IgD-negative memory B cell (primary cell): ENCODE measurements around the gene PRR5L. TPM values are rescaled to one million over a fixed set of nuclear protein-coding genes. Genes with fewer than 3 reads are reported as not detected.

ENCODE experiments used
- H3K27ac Mint-ChIP-seq, 3 donors: one replicate each; pipeline ENCODE4 v1.8.0; 2020 to 2022; ENCODE audit warnings: mild to moderate bottlenecking in 3 of 3, mixed read lengths in 3 of 3, moderate library complexity in 1 of 3
- H3K27me3 Mint-ChIP-seq: one replicate; pipeline ENCODE4 v1.8.0; 2021; ENCODE audit warnings: mixed read lengths
- H3K36me3 Mint-ChIP-seq: one replicate; pipeline ENCODE4 v1.8.0; 2020; ENCODE audit warnings: mild to moderate bottlenecking, mixed read lengths
- H3K4me1 Mint-ChIP-seq, 3 donors: one replicate each; pipeline ENCODE4 v1.8.0; 2020 to 2022; ENCODE audit warnings: mixed read lengths in 3 of 3, mild to moderate bottlenecking in 1 of 3
- H3K4me3 Mint-ChIP-seq, 4 donors: one replicate each; pipeline ENCODE4 v1.8.0; 2020 to 2022; ENCODE audit warnings: mild to moderate bottlenecking in 4 of 4, mixed read lengths in 4 of 4, moderate library complexity in 3 of 4
- H3K9me3 Mint-ChIP-seq, 3 donors: one replicate each; pipeline ENCODE4 v1.8.0; 2020 to 2021; ENCODE audit warnings: mixed read lengths in 3 of 3, mild to moderate bottlenecking in 1 of 3
- polyA plus RNA-seq: library from polyadenylated mRNA; unstranded; fragments of 300-500 nt; fragmentation: Illumina TruSeq; gene quantifications from one replicate; pipeline ENCODE4 v1.2.3, GENCODE V29; 2021

Gene PRR5L
- 1.2 TPM for polyA plus RNA-seq

- Mint-ChIP-seq H3K9me3 (no peaks in the 10 kb centered on the region), H3K27ac (peak within 1 kb of the TSS in 1 of 3 donors; percentile 9), H3K27me3 (peaks cover under 1% of the 10 kb centered on the region), H3K36me3 (no peaks in the 10 kb centered on the region), H3K4me3 (no peak within 1 kb of the TSS), H3K4me1 (peaks cover 1 to 6% (median 3%) of the 10 kb centered on the region in 3 donors)
Observed at GRCh38 chr11:36295926-36296325, at the start of gene PRR5L. Gene PRR5L, plus strand, starts transcription at chr11:36296288. Its CDS starts 104,834 bp downstream, at chr11:36401122.

- H3K4me1 Mint-ChIP-seq, result no peaks in the 10 kb centered on the region
- H3K27me3 Mint-ChIP-seq, result peaks cover 19% of the 10 kb centered on the region
- H3K27ac Mint-ChIP-seq, result no peak overlapping the region
Observed at GRCh38 chr11:36247493-36247892, 48.6 kb upstream of the PRR5L start.

GRCh38 chr11:36248436-36248835 is 47.7 kb upstream of the PRR5L start:
- H3K36me3 Mint-ChIP-seq, result no peaks in the 10 kb centered on the region
- H3K27me3 Mint-ChIP-seq, result peaks cover 21% of the 10 kb centered on the region
- H3K9me3 Mint-ChIP-seq, result peaks cover 0 to 13% (median 1%) of the 10 kb centered on the region in 3 donors
- H3K4me1 Mint-ChIP-seq, result no peaks in the 10 kb centered on the region
- H3K4me3 Mint-ChIP-seq, result no peak overlapping the region
- H3K27ac Mint-ChIP-seq, result no peak overlapping the region

More at GRCh38 chr11:36247493-36247892, 48.6 kb upstream of the PRR5L start:
- no peak overlapping the region for H3K4me3 Mint-ChIP-seq
- no peaks in the 10 kb centered on the region for H3K36me3 Mint-ChIP-seq
- H3K9me3 Mint-ChIP-seq, result peaks cover 0 to 13% (median 1%) of the 10 kb centered on the region in 3 donors

- Mint-ChIP-seq H3K36me3 (no peaks in the 10 kb centered on the region), H3K27me3 (peaks cover 18% of the 10 kb centered on the region), H3K4me1 (no peaks in the 10 kb centered on the region)
Observed at GRCh38 chr11:36249246-36249645, 46.8 kb upstream of the PRR5L start.

GRCh38 chr11:36251823-36252222 is 44.3 kb upstream of the PRR5L start:
- Mint-ChIP-seq H3K27me3 (peaks cover 13% of the 10 kb centered on the region), H3K27ac (no peak overlapping the region)

More at GRCh38 chr11:36249246-36249645, 46.8 kb upstream of the PRR5L start:
- H3K9me3 Mint-ChIP-seq, result peaks cover 0 to 13% (median 1%) of the 10 kb centered on the region in 3 donors
- H3K4me3 Mint-ChIP-seq, result peak overlapping the region in 1 of 4 donors; percentile 9
- no peak overlapping the region for H3K27ac Mint-ChIP-seq

GRCh38 chr11:36253238-36253637 is 42.9 kb upstream of the PRR5L start:
- no peak overlapping the region for H3K27ac Mint-ChIP-seq
- no peaks in the 10 kb centered on the region for H3K4me1 Mint-ChIP-seq
- H3K36me3 Mint-ChIP-seq, result peaks cover 5% of the 10 kb centered on the region
- peaks cover 0 to 8% (median 1%) of the 10 kb centered on the region in 3 donors for H3K9me3 Mint-ChIP-seq
- peaks cover 15% of the 10 kb centered on the region for H3K27me3 Mint-ChIP-seq
- no peak overlapping the region for H3K4me3 Mint-ChIP-seq

More at GRCh38 chr11:36251823-36252222, 44.3 kb upstream of the PRR5L start:
- Mint-ChIP-seq H3K4me3 (no peak overlapping the region), H3K36me3 (peaks cover 5% of the 10 kb centered on the region), H3K9me3 (peaks cover 0 to 8% (median 1%) of the 10 kb centered on the region in 3 donors), H3K4me1 (no peaks in the 10 kb centered on the region)

- Mint-ChIP-seq H3K4me1 (no peaks in the 10 kb centered on the region), H3K36me3 (peaks cover 5% of the 10 kb centered on the region), H3K27ac (no peak overlapping the region), H3K9me3 (peaks cover 0 to 8% (median 1%) of the 10 kb centered on the region in 3 donors), H3K4me3 (no peak overlapping the region), H3K27me3 (peaks cover 13% of the 10 kb centered on the region)
Observed at GRCh38 chr11:36254713-36255112, 41.4 kb upstream of the PRR5L start.

DNA sequence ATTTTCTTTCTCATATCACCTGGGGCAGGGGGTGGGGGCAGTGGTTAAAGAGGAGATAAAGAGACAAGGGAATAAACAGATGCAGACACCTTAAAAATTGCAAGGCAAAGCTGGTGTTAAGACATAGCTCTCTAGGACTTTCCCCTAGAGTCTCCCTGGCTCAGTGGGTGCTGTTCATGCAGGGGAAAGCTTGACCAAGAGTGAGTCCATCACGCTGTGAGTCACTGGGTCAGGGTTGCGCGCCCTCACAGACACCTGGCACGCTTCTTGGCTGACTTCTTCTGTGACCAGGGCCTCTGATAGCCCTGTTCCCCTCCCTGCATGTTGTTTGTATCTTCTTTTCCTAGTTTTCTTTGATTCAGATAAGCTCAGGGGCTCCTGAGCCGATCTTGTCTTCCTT is 38.7 kb upstream of the PRR5L start:
- Mint-ChIP-seq H3K27me3 (peaks cover 13% of the 10 kb centered on the region), H3K36me3 (peaks cover 5% of the 10 kb centered on the region), H3K9me3 (no peaks in the 10 kb centered on the region), H3K27ac (no peak overlapping the region), H3K4me1 (no peaks in the 10 kb centered on the region), H3K4me3 (no peak overlapping the region)

DNA sequence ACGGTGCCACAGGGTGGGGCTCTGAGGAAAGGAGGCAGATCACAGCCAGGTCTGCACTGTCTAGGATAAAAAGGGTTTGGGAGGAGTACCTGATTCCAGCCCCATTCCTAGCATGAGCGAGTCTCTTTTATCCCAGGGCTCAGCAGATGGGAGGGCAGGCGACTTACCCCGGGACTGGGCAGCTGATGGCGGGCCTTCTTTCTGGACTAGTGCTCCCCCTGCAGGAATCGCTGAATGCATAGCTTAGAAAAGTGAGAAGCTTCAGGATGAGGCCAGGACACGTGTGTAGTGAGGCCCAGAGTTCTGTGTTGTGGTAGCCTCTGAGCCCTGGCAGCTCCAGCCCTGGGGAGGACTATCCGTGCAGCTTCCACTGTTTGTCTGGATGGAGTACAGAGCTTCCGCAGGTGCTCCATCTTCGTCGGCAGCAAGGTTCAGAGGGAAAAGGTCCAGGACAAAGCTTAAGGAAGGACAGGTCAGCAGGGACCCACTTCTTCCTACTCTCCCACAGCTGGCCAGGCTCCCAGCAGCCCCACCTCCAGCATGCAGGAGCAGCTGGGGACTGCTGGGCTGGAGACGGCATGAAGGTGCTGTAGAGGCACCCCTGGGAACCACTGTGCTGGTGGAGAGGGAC is 37.2 kb upstream of the PRR5L start:
- H3K27ac Mint-ChIP-seq, result no peak overlapping the region
- H3K36me3 Mint-ChIP-seq, result peaks cover 5% of the 10 kb centered on the region
- no peaks in the 10 kb centered on the region for H3K9me3 Mint-ChIP-seq
- no peaks in the 10 kb centered on the region for H3K4me1 Mint-ChIP-seq
- no peak overlapping the region for H3K4me3 Mint-ChIP-seq
- H3K27me3 Mint-ChIP-seq, result peaks cover 9% of the 10 kb centered on the region

- H3K27me3 Mint-ChIP-seq, result peaks cover 7% of the 10 kb centered on the region
- no peaks in the 10 kb centered on the region for H3K36me3 Mint-ChIP-seq
- H3K4me1 Mint-ChIP-seq, result no peaks in the 10 kb centered on the region
- H3K9me3 Mint-ChIP-seq, result no peaks in the 10 kb centered on the region
- no peak overlapping the region for H3K27ac Mint-ChIP-seq
- H3K4me3 Mint-ChIP-seq, result no peak overlapping the region
Observed at GRCh38 chr11:36261094-36261493, 35.0 kb upstream of the PRR5L start.

DNA sequence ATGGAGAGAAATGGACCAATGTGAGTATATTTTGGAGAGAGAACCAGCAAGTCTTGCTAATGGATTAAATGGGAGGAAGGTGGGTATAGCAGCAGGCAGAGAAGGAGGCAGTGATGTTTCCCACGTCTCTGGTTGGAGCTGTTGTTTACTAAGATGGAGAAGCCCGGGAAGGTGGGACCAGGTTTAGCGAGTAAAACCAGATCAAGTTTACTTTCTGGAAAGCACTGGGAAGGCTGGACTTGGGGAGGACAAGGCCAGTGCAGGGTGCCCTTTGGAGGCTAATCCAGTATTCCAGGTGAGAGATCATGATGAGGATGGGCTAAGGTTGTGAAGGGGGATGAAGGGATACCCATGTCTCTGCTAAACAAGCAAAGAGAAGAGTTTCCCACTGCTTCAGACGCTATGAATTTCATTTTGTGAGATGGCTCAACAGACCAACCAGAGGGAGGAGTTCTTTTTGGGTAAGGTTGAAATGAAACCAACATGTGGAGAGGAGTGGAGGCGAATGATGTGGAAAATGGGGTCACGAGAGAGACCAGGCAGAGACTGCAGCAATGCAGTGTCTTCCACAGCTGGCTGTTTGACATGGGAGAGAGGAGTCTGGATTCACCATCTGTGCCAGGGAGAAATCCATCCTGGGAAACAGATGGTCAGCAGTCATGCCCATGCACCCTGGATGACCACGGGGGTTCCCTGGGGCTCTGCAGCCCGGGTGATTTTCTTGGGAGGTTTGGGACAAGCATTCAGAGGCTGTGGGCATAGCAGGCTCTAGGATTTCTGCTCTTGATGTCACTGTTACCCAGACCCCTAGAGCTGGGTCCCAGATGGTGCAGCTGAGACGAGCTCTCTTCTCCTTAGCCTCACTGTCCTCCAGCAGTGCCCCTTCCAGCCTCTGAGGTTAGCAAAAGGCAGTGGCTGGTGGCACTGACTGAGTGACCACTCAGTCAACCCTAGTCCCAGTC is 31.8 kb upstream of the PRR5L start:
- peaks cover 4% of the 10 kb centered on the region for H3K27me3 Mint-ChIP-seq
- H3K27ac Mint-ChIP-seq, result no peak overlapping the region
- no peak overlapping the region for H3K4me3 Mint-ChIP-seq
- H3K36me3 Mint-ChIP-seq, result no peaks in the 10 kb centered on the region
- no peaks in the 10 kb centered on the region for H3K9me3 Mint-ChIP-seq
- no peaks in the 10 kb centered on the region for H3K4me1 Mint-ChIP-seq

DNA sequence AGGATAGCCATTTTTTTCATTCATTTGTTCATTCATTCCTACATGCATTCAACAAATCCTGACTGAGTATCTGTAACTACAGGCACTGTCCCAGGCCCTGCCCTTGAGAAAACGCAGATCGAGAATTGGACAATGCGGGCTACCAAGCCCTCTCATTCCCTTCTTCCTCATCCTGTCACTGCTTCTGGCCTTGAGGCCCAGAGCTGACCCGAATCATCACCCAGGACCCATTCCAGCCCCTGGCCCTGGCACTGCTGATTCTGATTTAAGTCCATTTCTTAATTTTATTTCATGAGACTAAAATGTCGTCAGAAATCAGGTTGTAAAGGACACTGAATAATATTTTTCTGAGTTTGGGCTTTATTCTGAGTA is 31.1 kb upstream of the PRR5L start:
- no peak overlapping the region for H3K27ac Mint-ChIP-seq
- peaks cover 4% of the 10 kb centered on the region for H3K27me3 Mint-ChIP-seq
- H3K4me1 Mint-ChIP-seq, result no peaks in the 10 kb centered on the region
- no peaks in the 10 kb centered on the region for H3K9me3 Mint-ChIP-seq
- no peak overlapping the region for H3K4me3 Mint-ChIP-seq
- H3K36me3 Mint-ChIP-seq, result peaks cover 4% of the 10 kb centered on the region

- no peaks in the 10 kb centered on the region for H3K27me3 Mint-ChIP-seq
- no peak overlapping the region for H3K4me3 Mint-ChIP-seq
- H3K27ac Mint-ChIP-seq, result peak overlapping the region in 1 of 3 donors; percentile 28
- H3K4me1 Mint-ChIP-seq, result no peaks in the 10 kb centered on the region
- H3K9me3 Mint-ChIP-seq, result no peaks in the 10 kb centered on the region
- H3K36me3 Mint-ChIP-seq, result peaks cover 4% of the 10 kb centered on the region
Observed at GRCh38 chr11:36265793-36266628, 30.1 kb upstream of the PRR5L start.

DNA sequence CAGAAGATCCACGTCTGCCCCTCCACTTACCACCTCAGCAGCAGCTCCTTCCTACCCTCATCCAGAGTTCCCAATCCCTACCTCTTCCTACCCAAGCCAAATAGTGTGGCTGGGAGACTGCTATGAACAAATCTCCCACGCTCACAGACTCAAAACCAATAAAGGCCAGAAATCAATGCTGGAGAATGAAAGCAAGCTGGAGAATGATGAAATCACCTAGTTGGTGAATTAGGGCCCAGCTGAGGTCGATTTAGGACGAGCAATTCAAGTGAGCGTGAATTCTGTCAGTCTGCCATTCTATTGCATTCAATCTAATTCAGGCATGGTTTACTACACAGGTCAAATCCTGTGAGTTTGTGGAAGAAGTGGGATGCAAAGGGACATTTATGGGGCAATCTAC is 29.3 kb upstream of the PRR5L start:
- Mint-ChIP-seq H3K27ac (no peak overlapping the region), H3K4me3 (no peak overlapping the region), H3K9me3 (no peaks in the 10 kb centered on the region), H3K36me3 (peaks cover 10% of the 10 kb centered on the region), H3K27me3 (no peaks in the 10 kb centered on the region), H3K4me1 (no peaks in the 10 kb centered on the region)
